ENCODE data around the gene PRDX5. TPM values are rescaled to one million over a fixed set of nuclear protein-coding genes. Genes with fewer than 3 reads are reported as not detected.

The PRDX5 gene
- total RNA-seq, 6 experiments from 2014 or later = 161 to 207 (median 186) TPM

- Mint-ChIP-seq H3K9me3 (no peaks in the 10 kb centered on the region), H3K36me3 (ENCODE audit: low read depth) (no peaks in the 10 kb centered on the region), H3K4me3 (no peak overlapping the region)
These were observed 30.1 kb upstream of the PRDX5 start for GRCh38 chr11:64287676-64288352.

GRCh38 chr11:64288353-64288750, 29.6 kb upstream of the PRDX5 start:
- DNase-seq = no peak
- no peak for TF ChIP-seq CTCF (IDR thresholded peaks at IDR 0.05)
- no peak overlapping the region for H3K27ac Mint-ChIP-seq
- H3K4me1 Mint-ChIP-seq (ENCODE audit: low read depth) = peaks cover 11% of the 10 kb centered on the region
- H3K4me3 Mint-ChIP-seq = no peak overlapping the region
- peaks cover 20% of the 10 kb centered on the region for H3K27me3 Mint-ChIP-seq (ENCODE audit: insufficient read depth)
- no peaks in the 10 kb centered on the region for H3K36me3 Mint-ChIP-seq (ENCODE audit: low read depth)
- H3K9me3 Mint-ChIP-seq = no peaks in the 10 kb centered on the region

More at GRCh38 chr11:64287676-64288352, 30.1 kb upstream of the PRDX5 start:
- Mint-ChIP-seq H3K27ac (no peak overlapping the region), H3K27me3 (ENCODE audit: insufficient read depth) (peaks cover 15% of the 10 kb centered on the region), H3K4me1 (ENCODE audit: low read depth) (peaks cover 16% of the 10 kb centered on the region)
- TF ChIP-seq CTCF (IDR thresholded peaks at IDR 0.05) = no peak
- no peak for DNase-seq

- DNase-seq = no peak
- peaks cover 9% of the 10 kb centered on the region for H3K4me1 Mint-ChIP-seq (ENCODE audit: low read depth)
These were observed 28.8 kb upstream of the PRDX5 start for GRCh38 chr11:64289002-64289564.

GRCh38 chr11:64290352-64291261, 27.3 kb upstream of the PRDX5 start:
- no peaks in the 10 kb centered on the region for H3K36me3 Mint-ChIP-seq (ENCODE audit: low read depth)
- no peak for DNase-seq
- no peak for TF ChIP-seq CTCF (IDR thresholded peaks at IDR 0.05)
- no peak overlapping the region for H3K27ac Mint-ChIP-seq
- H3K9me3 Mint-ChIP-seq = no peaks in the 10 kb centered on the region
- H3K27me3 Mint-ChIP-seq (ENCODE audit: insufficient read depth) = peaks cover 42% of the 10 kb centered on the region
- H3K4me1 Mint-ChIP-seq (ENCODE audit: low read depth) = peaks cover 9% of the 10 kb centered on the region
- H3K4me3 Mint-ChIP-seq = 0 out of 2 replicates have a peak overlapping the region, but pooled peaks have one; percentile 17

More at GRCh38 chr11:64289002-64289564, 28.8 kb upstream of the PRDX5 start:
- peaks cover 27% of the 10 kb centered on the region for H3K27me3 Mint-ChIP-seq (ENCODE audit: insufficient read depth)
- no peak overlapping the region for H3K27ac Mint-ChIP-seq
- H3K9me3 Mint-ChIP-seq = no peaks in the 10 kb centered on the region
- H3K36me3 Mint-ChIP-seq (ENCODE audit: low read depth) = no peaks in the 10 kb centered on the region
- no peak overlapping the region for H3K4me3 Mint-ChIP-seq
- TF ChIP-seq CTCF (IDR thresholded peaks at IDR 0.05) = no peak

- peaks cover 49% of the 10 kb centered on the region for H3K27me3 Mint-ChIP-seq (ENCODE audit: insufficient read depth)
- no peak for DNase-seq
- no peak for TF ChIP-seq CTCF (IDR thresholded peaks at IDR 0.05)
- H3K27ac Mint-ChIP-seq = no peak within 1 kb of the TSS
- H3K4me3 Mint-ChIP-seq = 0 out of 2 replicates have a peak within 1 kb of the TSS, but pooled peaks have one; percentile 17
- peaks cover 7% of the 10 kb centered on the region for H3K4me1 Mint-ChIP-seq (ENCODE audit: low read depth)
- H3K9me3 Mint-ChIP-seq = no peaks in the 10 kb centered on the region
- H3K36me3 Mint-ChIP-seq (ENCODE audit: low read depth) = no peaks in the 10 kb centered on the region
These were observed 26.6 kb upstream of the PRDX5 start, which contains the start of gene KCNK4 for GRCh38 chr11:64291262-64291751. Gene KCNK4 (plus strand): TSS chr11:64291302. CDS start chr11:64293019, 1,717 bp downstream.
